PFSK-1 (cell line): ENCODE results near the gene NAA50.

Experiments used
- FOXP2 ChIP-seq: optimal IDR thresholded peaks from 2 replicates; pipeline ENCODE3; 2011; ENCODE audit warnings: borderline replicate concordance, control low read depth, inconsistent platforms; ENCODE audit not compliant: insufficient read depth; ENCODE audit errors: extremely low read length, extremely low read depth
- POLR2AphosphoS5 ChIP-seq: IDR thresholded peaks from 2 replicates; pipeline ENCODE4 v1.6.1; 2012; ENCODE audit warnings: low read depth, mild to moderate bottlenecking, control low read depth, low read length, moderate library complexity
- REST ChIP-seq, 2 experiments: IDR thresholded peaks; 2 replicates each; pipeline versions ENCODE4 v1.6.1 to v1.8.0; 2011 to 2012; ENCODE audit warnings: low read depth in 2 of 2, low read length in 2 of 2, control low read depth in 1 of 2, inconsistent platforms in 1 of 2, mild to moderate bottlenecking in 1 of 2, moderate library complexity in 1 of 2; ENCODE audit not compliant: insufficient read depth in 1 of 2
- SIN3A ChIP-seq: IDR thresholded peaks from 2 replicates; pipeline ENCODE4 v1.6.1; 2012; ENCODE audit warnings: mild to moderate bottlenecking, low read length, moderate library complexity, borderline replicate concordance; ENCODE audit not compliant: insufficient read depth
- TAF1 ChIP-seq: IDR thresholded peaks from 2 replicates; pipeline ENCODE4 v1.6.1; 2012; ENCODE audit warnings: low read length, control low read depth, borderline replicate concordance; ENCODE audit not compliant: insufficient read depth

DNA sequence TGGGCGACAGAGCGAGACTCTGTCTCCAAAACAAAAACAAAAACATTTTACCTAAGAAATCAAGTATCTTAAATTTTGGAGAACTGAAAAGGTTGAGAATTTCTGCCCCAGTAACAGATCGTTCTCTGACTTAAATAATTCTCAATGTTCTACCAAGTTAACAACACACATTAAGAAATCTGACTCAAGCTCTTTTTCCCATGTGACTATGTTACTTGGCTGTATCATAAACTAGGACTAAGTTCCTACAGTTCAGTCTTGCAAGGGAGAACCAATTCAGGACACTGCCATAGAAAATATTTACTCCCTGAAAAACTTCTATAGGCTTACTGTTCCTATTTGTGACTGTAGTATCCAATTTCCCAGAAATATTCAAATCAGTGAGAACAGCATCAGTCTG is 28.7 kb downstream of the NAA50 start:
- TF ChIP-seq POLR2AphosphoS5 = no peak
- TF ChIP-seq REST (IDR thresholded peaks at IDR 0.05; ENCODE audit: insufficient read depth in 1 of 2, low read depth in 2 of 2, low read length in 2 of 2) = no peak
- no peak for TF ChIP-seq TAF1
- no peak for TF ChIP-seq SIN3A
- no peak for TF ChIP-seq FOXP2
